AG09309 (cell line): ENCODE measurements around the gene CNPY1.
"Not testable (repeated sequence)": the region's sequence is repeated elsewhere in the genome, so short reads cannot be mapped to it uniquely, and the experiment has no call there.

Experiments used
- DNase-seq: peaks from one replicate; pipeline ENCODE4 v3.0.0-alpha.2; 2010; ENCODE audit warnings: low read depth
- H3K4me3 ChIP-seq: 2 replicates; pipeline ENCODE4 v1.5.1; 2011; ENCODE audit warnings: mild to moderate bottlenecking, low read depth, low read length, moderate library complexity; ENCODE audit not compliant: control insufficient read depth
- TF ChIP-seq, protein P1 (sequence below): IDR thresholded peaks from 2 replicates; pipeline ENCODE4 v1.5.1; 2011; ENCODE audit warnings: mild to moderate bottlenecking, low read depth, low read length, inconsistent platforms; ENCODE audit not compliant: insufficient read depth, control insufficient read depth; ENCODE audit errors: missing control alignments

The CNPY1 gene

DNA sequence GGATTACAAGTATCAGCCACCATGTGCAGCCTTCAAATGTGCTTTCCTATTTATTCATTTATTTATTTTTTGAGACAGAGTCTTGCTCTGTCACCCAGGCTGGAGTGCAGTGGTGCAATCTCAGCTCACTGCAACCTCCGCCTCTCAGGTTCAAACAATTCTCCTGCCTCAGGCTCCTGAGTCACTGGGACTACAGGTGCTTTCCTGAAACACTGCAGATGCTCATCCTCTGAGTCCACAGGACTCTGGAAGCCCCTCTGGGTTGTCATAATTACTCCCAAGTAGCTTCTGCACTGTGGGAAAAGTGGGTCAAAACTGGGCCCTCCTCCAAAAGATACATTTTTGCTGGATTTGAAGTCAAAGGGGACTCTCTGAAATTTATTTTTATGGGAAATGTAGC lies at the start of gene CNPY1:
TSS of gene CNPY1 (minus strand) at position 111 of the 400 bp plus-strand sequence. CDS start 630 bp downstream, outside the sequence.
- H3K4me3 ChIP-seq, DNase-seq: not testable (repeated sequence)

DNA sequence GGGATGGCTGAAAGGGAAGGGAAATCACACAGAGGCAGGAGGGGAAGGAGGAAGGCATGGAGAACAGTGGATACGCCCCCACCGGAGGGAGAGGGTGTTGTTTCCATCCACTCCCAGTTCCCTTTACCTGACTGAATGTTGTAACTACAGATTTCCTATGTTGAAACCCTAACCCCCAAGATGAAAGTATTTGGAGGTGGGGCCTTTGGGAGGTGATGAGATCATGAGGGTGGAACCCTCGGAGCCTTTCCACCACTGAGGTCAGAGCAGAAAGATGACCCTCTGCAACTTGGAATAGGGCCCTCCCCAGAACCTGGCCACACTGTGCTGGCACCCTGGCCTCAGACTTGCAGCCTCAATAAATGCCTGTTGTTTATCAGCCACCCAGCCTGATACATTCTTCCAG lies 48.6 kb upstream of the CNPY1 start:
- H3K4me3 ChIP-seq: no peak overlapping the region
- TF ChIP-seq, protein P1, sequence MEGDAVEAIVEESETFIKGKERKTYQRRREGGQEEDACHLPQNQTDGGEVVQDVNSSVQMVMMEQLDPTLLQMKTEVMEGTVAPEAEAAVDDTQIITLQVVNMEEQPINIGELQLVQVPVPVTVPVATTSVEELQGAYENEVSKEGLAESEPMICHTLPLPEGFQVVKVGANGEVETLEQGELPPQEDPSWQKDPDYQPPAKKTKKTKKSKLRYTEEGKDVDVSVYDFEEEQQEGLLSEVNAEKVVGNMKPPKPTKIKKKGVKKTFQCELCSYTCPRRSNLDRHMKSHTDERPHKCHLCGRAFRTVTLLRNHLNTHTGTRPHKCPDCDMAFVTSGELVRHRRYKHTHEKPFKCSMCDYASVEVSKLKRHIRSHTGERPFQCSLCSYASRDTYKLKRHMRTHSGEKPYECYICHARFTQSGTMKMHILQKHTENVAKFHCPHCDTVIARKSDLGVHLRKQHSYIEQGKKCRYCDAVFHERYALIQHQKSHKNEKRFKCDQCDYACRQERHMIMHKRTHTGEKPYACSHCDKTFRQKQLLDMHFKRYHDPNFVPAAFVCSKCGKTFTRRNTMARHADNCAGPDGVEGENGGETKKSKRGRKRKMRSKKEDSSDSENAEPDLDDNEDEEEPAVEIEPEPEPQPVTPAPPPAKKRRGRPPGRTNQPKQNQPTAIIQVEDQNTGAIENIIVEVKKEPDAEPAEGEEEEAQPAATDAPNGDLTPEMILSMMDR: no peak
- no peak for DNase-seq

DNA sequence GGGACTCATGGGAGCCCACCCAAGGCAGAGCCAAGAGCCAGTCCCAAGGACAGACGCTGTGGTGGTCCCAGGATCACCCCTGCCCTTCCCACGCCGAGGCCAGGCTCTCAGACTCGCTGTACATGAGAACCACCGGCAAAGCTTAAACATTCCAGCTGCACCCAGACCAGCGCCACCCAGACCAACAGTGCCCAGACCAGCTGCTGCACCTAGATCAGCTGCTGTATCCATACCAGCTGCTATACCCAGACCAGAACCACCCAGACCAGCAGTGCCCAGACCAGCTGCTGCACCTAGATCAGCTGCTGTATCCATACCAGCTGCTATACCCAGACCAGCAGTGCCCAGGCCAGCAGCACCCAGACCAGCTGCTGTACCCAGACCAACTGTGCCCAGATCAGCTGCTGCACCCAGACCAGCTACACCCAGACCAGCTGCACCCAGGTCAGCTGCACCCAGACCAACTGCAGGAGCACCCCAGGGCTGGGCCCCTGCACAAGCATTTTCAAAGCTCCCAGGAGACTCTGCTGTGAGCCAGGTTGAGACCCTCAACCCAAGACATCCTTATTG lies 47.9 kb upstream of the CNPY1 start:
- H3K4me3 ChIP-seq: no peak overlapping the region
- no peak for DNase-seq
- TF ChIP-seq, protein P1: no peak

DNA sequence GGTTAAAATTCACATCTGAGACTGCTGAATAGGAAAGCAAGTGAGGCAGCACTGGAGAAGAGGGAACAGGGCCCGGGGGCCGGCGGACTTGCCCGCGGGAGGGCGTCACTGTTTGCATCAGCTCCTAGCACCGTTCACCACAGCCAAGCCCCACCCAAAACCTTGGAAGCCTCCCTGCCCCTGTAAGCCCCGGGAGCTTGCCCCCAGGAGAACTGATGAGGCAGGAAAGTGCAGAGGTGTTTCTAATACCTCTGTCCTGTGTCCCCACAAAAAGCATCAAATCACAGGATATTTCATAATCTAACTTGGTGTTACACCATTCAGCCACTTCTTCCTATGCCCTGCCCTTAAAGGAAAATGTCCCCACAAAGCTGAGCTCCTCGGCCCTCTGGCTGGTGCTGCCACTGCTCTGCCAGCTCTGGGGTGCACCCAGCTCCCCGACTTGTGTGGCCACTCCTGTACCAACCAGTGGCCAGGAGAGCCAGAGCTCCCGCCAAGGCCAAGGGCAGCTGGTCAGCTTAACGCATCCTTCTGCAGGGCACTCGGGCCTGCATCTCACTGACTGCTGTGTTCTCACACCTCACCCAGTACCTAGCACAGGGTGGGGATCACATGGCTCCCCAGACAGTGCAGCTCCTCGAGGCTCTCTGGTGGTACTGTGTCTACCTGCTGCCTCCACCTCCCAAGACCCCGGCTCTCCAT lies 47.3 kb upstream of the CNPY1 start:
- no peak overlapping the region for H3K4me3 ChIP-seq
- TF ChIP-seq, protein P1: no peak
- no peak for DNase-seq

DNA sequence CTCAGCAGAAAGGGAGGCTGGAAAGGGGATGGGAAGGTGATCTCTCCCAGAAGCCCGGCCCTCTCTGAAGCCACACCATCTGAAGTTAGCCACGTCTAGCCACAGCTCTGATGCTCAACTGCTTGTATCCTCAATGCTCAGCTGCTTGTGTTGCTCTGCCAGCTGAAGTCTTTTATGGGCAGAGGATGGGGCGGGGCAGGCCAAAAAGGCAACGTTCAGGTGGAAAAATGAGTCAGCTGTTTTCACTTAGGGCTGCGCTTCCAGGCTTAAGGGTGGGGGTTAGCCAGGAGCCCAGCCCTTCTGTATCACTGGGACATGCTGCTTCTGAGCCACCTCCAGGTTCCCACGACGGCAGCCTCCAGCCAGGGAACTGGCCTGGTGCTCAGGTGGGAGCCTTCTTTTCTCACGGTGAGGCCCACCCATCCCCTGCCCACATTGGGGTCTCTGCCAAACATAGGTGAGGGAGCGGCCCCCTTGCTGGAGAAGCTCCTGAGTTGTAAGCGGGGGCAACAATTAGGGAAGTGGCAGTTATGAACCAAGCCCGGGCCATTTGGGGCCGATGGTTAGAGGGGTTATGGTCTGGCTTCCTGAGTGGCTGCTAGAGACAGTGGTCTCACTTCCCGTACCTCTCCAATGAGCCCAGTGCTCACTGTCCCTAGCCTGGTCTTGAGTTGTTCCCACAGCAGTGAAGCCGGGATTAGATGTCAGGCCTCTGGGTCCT lies 44.9 kb upstream of the CNPY1 start:
- TF ChIP-seq, protein P1: no peak
- DNase-seq: no peak
- H3K4me3 ChIP-seq: no peak overlapping the region

DNA sequence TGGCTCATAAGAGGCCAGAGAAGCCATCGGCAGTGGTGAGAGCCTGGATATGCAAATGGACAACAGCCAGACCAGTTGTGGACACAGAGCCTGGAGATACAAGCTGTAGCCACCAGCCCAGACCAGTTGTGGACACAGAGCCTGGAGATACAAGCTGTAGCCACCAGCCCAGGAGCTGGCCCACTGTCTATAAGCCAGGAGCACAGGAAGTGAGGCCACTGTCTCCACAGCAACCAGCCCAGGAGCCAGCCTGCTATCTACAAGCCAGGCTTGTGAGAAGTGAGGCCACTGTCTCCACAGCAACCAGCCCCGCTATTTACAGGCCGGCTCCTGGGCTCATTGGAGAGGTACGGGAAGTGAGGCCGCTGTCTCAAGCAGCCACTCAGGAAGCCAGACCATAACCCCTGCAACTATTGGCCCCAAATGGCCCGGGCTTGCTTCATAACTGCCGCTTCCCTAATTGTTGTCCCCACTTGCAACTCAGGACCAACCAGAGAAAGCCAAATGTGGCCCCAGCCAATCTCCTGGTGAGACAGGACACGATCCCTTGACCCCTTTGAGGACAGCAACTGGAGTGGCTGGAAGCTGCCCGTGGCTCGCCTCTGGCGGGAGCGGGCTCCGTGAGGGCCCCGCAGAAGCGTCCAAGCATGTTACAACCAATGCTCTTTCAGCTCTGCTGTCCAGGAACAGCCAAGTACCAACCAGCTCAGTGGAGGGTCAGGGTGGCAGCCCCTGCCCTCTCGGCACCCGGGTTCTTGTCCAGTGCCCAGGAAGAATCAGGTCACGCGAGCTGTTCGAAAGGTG lies 44.1 kb upstream of the CNPY1 start:
- no peak for DNase-seq
- no peak overlapping the region for H3K4me3 ChIP-seq
- TF ChIP-seq, protein P1: no peak
